ENCODE data around the gene TEN1. TPM values are rescaled to one million over a fixed set of nuclear protein-coding genes. Genes with fewer than 3 reads are reported as not detected.

TEN1 gene
- total and polyA plus RNA-seq, 2 of the 4 experiments (the other 2 are of a cell fraction): 14.7 to 17.9 TPM

- no peak overlapping the region for H3K23ac ChIP-seq (ENCODE audit: low read depth, low read length)
- peak overlapping the region; percentile 0; the same call in 1 of the 2 replicates for H4K5ac ChIP-seq (ENCODE audit: low read depth, low read length)
- ATAC-seq (ENCODE audit: low read depth) (peak; percentile 78), DNase-seq (peak; percentile 63)
- peak overlapping the region; percentile 21 for H2AK9ac ChIP-seq (replicated peaks; ENCODE audit: low read depth, low read length, poor library complexity)
- H4K20me1 ChIP-seq (ENCODE audit: insufficient read depth, low read length): no peaks in the 10 kb centered on the region
- H3K14ac ChIP-seq (replicated peaks; ENCODE audit: low read depth, low read length): 0 out of 2 replicates have a peak overlapping the region, but pooled peaks have one; percentile 37
- no peak overlapping the region for H2BK15ac ChIP-seq (ENCODE audit: low read depth, low read length)
- H4K91ac ChIP-seq (ENCODE audit: insufficient read depth, low read depth, low read length): no peak overlapping the region
- H3K4ac ChIP-seq (ENCODE audit: low read depth, low read length): no peak overlapping the region; the same call in 1 of the 2 replicates
- no peak overlapping the region for H3K56ac ChIP-seq (ENCODE audit: extremely low read depth, insufficient read depth, low read length)
- H3K9me1 ChIP-seq (ENCODE audit: insufficient read depth, low read length): no peaks in the 10 kb centered on the region
- H2AFZ ChIP-seq (replicated peaks; ENCODE audit: low read length, poor library complexity): peak overlapping the region; percentile 18
- H3K18ac ChIP-seq (ENCODE audit: low read depth, low read length): no peak overlapping the region
- H2AK5ac ChIP-seq (ENCODE audit: low read depth, low read length): peak overlapping the region; percentile 59; the same call in 1 of the 2 replicates
- WGBS, 2 experiments (ENCODE audit: extremely low coverage in 2 of 2, insufficient read length in 1 of 2): 62% methylated on average over 14 of the region's 16 CpGs; no CpG with 5 or more reads in 1 of the 2 experiments
- no peak overlapping the region for H2BK20ac ChIP-seq (ENCODE audit: low read depth, low read length)
- intact Hi-C loops (cut with micrococcal nuclease) (loop anchor here (1.0 to 5.0 kb wide), 2 partner anchors 100 to 292 kb away; no protein-coding TSS in a partner anchor), dilution Hi-C loops (cut with HindIII; ENCODE audit: low sequenced_read_pairs, unreplicated experiment) (no loop called here), in situ Hi-C loops (cut with MboI; ENCODE audit: low sequenced_read_pairs) (loop anchor here (5.0 kb wide), 1 partner anchor 93 kb away; no protein-coding TSS in a partner anchor)
- H3K9me3 ChIP-seq (ENCODE audit: control insufficient read depth, insufficient read depth, low read length): no peaks in the 10 kb centered on the region
- ChIA-PET POLR2A (ENCODE audit: unreplicated experiment) (no interaction called here), CTCF (interaction anchor here (1.1 to 2.0 kb wide), 4 partner anchors 9 to 100 kb away, joined by 3 to 7 read pairs (median 6); partner anchors contain the start of genes ACOX1, MRPL38 and TEN1)
- peaks cover 7% of the 10 kb centered on the region for H3K4me1 ChIP-seq (ENCODE audit: control insufficient read depth, insufficient read depth, low read length)
- no peak overlapping the region for H2BK120ac ChIP-seq (ENCODE audit: low read depth, low read length)
- H3K79me1 ChIP-seq (ENCODE audit: low read depth in 1 of 2, low read length in 2 of 2): peaks cover 0 to 3% of the 10 kb centered on the region in 2 experiments; a peak in 1 of 4 replicates
- H3K27me3 ChIP-seq (ENCODE audit: control insufficient read depth, insufficient read depth, low read length): no peaks in the 10 kb centered on the region
- no peak overlapping the region for H2BK5ac ChIP-seq (ENCODE audit: low read depth, low read length, poor library complexity, severe bottlenecking)
- 0 out of 2 replicates have a peak overlapping the region, but pooled peaks have one; percentile 5 for H3K27ac ChIP-seq (ENCODE audit: insufficient read depth, low read length)
- no peak overlapping the region for H3K9ac ChIP-seq (ENCODE audit: low read depth, low read length)
- no peak overlapping the region for H3K4me2 ChIP-seq (ENCODE audit: low read depth, low read length)
- H4K8ac ChIP-seq (ENCODE audit: low read depth in 2 of 2, low read length in 2 of 2): peak overlapping the region; percentile 61 to 66; a peak in 2 of 4 replicates
- no peak overlapping the region for H3K4me3 ChIP-seq (ENCODE audit: insufficient read depth, low read depth, low read length)
- H3K36me3 ChIP-seq (ENCODE audit: control insufficient read depth, insufficient read depth, low read length): peaks cover 2% of the 10 kb centered on the region; the same call in 1 of the 2 replicates
- no TSS peak for BruUV-seq (replicated peaks)
- TF ChIP-seq MAFK (IDR thresholded peaks at IDR 0.05; ENCODE audit: low read depth, low read length) (no peak), FOS (IDR thresholded peaks at IDR 0.05; ENCODE audit: low read depth, low read length) (no peak), CTCF (conservative IDR thresholded peaks at IDR 0.05; ENCODE audit: low read depth, low read length) (peak; percentile 76), SMC3 (IDR thresholded peaks at IDR 0.05; ENCODE audit: low read depth, low read length) (peak; percentile 71), BHLHE40 (IDR thresholded peaks at IDR 0.05; ENCODE audit: low read depth, low read length) (no peak), POLR2A (IDR thresholded peaks at IDR 0.05; ENCODE audit: low read depth, low read length) (no peak), RAD21 (IDR thresholded peaks at IDR 0.05; ENCODE audit: low read length) (peak; percentile 75), CHD1 (IDR thresholded peaks at IDR 0.05; ENCODE audit: low read depth, low read length) (no peak), USF2 (IDR thresholded peaks at IDR 0.05; ENCODE audit: low read depth, low read length) (no peak), RFX5 (IDR thresholded peaks at IDR 0.05; ENCODE audit: low read depth, low read length) (no peak), MAZ (IDR thresholded peaks at IDR 0.05; ENCODE audit: borderline replicate concordance, low read depth, low read length) (no peak), MXI1 (IDR thresholded peaks at IDR 0.05; ENCODE audit: borderline replicate concordance, low read depth, low read length) (no peak)
- TF ChIP-seq, protein P1, sequence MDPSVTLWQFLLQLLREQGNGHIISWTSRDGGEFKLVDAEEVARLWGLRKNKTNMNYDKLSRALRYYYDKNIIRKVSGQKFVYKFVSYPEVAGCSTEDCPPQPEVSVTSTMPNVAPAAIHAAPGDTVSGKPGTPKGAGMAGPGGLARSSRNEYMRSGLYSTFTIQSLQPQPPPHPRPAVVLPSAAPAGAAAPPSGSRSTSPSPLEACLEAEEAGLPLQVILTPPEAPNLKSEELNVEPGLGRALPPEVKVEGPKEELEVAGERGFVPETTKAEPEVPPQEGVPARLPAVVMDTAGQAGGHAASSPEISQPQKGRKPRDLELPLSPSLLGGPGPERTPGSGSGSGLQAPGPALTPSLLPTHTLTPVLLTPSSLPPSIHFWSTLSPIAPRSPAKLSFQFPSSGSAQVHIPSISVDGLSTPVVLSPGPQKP (IDR thresholded peaks at IDR 0.05; ENCODE audit: borderline replicate concordance, low read depth, low read length): no peak
Measured at GRCh38 chr17:76005263-76006149, 26.5 kb downstream of the TEN1 start.
